EH (cell line): ENCODE data around the gene KCTD16.

Experiments used
- DNase-seq: peaks from one replicate; pipeline ENCODE4 v3.0.0-alpha.2; 2015; ENCODE audit warnings: low read depth

The KCTD16 gene

DNA sequence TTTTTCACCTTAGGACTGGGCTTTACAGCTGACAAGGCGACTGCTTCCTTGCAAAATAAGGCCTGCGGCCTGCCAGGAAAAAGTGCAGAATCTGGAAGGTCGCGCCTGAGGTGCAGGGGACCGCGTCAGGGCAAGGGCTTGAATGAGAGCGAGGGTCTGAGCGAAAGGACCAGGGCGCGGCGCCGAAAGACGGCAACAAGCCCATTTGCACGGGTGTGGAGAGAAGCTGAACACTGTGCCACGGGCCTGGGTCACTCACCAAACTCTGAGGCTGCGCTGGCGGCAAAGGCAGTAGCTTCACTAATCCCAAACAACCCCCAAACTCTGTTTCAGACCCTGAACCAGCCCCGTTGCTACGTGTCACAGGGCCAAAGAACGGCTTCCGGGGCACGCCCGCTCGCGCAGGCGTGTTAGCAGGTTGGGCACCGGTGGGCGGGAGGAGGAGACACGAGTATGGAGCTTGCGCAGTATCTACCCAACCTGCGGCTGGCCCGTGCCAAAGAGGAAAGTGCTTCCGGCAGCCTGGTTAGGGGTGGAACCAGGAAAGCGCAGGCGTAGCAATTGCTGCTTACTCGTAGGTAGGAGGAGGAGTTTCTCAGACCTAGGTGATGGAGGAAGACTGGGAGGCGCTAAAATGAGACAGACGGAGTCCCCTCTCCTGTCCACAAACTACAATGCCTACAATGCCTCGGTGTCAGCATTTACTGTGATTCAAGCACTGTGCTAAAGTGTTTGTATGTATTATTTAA is at the start of gene KCTD16, which contains the start of gene YIPF5:
KCTD16 (plus strand) TSS at position 598 of the 749 bp plus-strand sequence.
YIPF5 (minus strand) TSS at position 384 of the 749 bp plus-strand sequence. CDS start 704 bp downstream, outside the sequence.
- peak; percentile 98 for DNase-seq

DNA sequence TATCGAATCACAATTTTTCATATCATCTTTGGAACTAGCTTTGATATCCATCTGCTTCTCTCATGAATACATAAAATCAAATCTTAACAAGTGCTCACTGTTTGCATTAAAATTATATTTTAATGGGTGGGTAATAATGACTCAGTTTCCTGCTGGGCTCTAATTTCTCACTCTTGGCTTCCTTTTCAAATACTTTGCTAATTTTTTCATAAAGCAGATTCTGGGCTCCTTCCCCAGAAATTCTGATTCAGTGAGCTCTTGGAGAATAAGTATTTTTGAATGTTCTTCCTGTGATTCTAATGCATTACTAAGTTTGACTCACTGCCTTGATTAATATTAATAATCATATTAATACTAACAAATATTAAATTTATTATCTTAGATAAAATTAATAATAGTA is 49.1 kb upstream of the KCTD16 start:
- peak; percentile 21 for DNase-seq

DNA sequence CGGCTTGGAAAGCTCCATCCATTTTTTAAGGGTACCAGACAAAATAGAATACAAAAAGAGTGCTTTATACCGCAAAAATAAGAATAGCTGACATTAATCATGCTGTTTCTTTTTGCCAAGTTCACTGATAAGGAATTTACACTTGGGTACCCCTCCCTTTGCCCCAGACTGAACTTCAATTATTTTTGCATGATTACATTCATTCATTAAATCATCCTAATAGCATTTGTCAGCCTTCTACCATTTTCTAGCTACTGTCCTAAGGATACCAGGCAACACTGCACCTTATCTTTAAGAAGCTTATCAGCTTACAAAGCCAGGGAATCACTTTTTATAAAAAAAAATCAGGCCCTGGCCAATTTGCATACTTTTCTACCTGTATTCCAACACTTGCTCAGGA is 48.6 kb upstream of the KCTD16 start:
- DNase-seq, result no peak

DNA sequence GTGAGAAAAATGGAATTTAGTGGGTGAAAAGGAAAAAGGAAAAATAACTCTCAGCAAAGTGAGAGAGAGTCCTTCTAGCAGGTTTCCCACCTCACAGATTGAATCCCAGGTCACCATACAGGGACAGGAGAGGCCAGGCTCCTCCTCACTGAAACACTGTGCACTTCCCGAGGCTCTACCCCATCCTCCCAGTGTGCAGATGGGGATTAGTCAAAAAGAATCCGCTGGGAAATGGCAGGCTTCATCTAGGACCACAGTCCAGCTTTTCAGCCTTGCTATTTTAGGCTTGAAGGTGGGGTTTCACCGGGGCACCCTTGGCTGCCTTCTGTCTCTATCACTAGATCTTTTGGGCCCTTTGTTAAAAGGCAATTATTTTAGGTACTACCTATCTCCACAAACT is 48.0 kb upstream of the KCTD16 start:
- no peak for DNase-seq

DNA sequence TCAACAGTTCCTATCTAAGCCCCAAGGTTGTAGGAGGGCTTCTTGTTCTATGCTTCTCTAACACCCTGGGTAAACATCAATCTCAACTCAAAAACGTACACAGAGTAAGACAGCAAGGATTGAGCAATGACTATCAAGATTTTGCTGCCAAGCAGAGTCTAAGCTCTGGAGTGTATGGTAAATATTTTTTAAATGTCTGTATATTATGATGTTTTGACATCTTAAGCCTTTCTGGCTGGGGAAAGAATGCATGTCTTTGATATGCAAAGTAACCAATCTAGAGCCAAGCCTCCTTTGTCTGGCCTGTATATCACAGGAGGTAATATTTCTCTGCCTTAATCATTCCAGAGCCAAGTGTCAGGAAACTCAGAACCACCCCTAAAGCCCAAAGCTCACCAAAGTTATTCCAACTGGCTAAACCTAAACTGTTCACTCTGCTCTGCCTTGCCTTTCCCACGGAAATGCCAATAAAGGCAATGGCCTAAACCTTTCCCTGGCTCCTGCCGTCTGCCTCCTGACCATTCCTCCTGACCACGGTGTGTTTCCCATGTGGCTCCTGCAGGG is 45.4 kb upstream of the KCTD16 start:
- DNase-seq, result peak; percentile 13

DNA sequence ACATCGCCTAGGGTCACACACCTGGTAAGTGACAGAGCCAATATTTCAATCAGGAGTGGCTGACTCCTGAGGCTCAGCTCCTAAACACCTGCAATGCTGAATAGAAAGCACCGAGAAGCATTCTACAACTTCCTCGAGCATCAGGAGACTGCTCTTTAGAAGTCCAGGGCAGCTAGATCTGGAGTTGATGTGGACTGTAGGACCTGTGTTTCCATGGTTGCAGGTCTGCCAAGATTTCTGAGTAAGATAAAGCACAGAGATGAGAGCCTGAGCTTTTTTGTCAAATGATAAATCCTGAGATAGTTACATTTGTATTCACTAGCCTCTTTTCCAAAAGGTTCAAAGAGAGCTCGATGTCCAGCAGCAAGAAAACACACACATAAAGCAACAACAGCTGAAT is 44.0 kb upstream of the KCTD16 start:
- DNase-seq, result no peak

DNA sequence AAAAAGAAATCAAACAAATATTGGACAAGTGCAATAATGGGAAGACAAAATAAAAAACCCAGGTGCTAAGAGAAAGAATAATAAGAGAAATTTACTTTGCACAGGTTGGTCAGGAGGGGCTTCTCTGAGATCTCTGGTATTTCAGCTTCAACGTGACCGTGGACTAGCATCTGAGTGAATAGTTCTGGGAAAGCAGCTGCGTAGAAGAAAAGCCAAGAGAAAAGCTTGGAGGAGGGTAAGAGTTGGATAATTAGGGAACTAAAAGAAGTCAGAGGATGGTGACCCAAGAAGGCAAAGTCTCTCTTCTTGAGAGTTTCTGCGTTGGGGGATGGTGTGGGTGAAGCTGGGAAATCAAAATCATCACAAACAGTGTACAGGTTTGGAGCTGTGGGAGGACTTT is 41.8 kb upstream of the KCTD16 start:
- DNase-seq, result no peak

DNA sequence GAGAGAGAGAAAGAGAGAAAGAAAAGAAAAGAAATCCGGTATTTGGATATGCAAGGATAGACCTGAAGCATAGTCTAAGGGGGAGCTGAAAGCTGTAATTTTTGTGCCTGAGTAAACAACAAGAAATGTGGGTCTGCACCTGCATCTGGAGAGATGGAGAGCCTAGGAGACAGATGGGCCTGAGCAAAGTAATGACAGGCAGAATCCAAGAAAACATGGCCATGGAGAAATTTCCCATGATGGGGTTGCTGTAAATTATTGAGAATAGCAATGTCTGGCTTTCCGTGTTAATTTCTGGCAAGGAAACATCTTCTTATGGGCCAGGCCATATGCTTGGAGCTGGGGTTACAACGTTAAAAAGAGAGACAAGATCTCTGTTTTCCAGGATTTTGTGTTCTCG is 40.4 kb upstream of the KCTD16 start:
- no peak for DNase-seq

DNA sequence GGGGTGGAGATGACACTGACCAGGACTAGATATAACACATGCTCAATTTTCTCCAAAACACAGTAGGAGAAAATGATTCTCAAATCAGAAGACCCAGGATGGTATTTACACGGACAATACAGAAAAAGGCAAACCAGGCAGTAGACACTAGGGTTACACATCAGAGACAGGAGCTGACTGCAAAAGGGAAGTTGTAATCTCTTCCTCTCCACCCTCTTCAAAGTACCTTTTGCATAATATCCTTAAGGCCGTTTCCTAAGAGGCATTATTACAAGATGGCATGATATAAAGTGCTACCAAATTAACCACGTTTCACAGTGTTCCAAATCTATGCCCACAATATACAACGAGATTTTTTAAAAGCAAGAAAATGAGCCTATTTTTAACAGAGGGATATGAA is 39.4 kb upstream of the KCTD16 start:
- no peak for DNase-seq

DNA sequence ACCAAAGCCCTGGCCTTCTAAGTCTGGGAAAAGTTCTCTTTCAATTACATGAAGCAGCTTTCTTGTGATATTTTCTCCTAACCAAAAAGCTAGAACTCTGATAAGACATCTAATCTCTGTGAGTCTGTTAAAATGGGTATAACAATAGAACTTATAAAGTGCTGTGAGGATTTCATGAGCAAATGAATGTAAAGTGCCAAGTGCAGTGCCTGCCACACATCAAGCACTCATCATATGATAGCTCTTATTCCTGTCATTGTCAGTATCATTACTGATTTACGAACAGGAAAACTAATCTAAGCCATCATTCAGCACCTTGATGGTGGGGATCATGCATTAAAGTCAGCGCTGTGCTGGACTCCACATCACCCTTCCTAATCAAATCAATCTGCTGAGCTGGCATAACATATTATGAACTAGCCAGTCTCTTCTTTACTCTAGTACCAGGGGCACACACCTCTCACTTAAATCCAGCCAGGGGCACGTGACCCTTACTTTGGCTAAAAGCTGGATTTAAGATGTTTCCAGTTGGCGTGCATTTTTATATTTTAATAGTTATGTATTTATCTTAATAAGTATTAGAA is 37.5 kb upstream of the KCTD16 start:
- no peak for DNase-seq

DNA sequence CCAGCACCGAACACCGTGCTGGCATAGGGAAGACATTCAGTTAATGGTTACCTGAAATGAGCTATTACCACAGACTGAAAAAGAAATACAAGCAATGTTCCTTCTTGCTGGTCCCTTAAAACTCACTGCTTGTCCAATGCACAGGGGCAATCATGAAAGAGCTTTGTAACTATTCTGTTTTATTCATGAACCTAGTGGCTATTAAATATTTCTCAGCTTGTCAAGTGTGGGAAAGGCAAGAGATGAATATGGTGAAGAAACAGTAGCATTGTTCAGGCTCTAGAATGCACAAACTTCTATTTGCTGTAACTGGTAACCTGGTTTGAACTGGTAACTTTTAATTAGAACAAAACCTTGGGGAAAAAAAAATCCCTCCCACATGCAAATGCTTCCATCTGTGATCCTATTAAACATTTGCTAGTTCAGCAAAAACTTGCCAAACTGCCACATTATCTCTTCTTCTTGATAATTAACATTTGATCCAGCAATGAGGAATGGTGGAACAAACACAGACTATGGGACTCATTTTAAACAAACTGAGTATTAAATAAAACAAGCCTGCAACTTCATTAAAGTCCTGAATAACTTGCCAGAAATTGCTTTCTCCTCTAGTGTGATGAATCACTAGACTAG is 36.4 kb upstream of the KCTD16 start:
- DNase-seq, result no peak

DNA sequence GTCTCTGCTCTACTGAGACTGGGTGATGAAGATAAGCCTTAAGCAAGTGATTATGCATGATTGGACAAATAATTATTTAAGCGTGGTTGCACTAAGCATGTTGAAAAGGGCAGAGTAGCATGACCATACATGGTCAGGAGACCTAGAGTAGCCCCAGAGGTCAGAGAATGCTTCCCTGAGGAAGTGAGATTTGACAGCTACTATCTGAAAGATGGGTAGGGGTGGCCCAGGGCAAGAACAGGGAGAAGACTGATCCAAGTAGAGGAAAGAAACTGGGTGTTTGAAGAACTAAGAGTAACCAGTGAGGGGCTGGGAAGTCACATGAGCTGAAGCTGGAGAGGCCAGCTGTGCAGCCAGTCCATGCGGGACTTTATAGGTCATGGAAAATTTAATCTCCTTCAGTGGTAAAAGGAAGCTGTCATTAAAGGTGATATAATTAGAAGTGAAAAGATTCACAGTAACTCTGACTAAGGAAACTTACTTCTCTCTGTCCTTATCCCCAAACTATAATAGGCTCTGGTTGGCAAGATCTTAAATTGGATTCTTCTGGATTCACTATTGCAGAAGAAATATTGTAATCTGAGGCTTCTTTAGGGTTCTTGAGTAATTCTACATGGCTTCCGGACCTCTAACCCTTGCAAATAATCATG is 35.4 kb upstream of the KCTD16 start:
- no peak for DNase-seq

DNA sequence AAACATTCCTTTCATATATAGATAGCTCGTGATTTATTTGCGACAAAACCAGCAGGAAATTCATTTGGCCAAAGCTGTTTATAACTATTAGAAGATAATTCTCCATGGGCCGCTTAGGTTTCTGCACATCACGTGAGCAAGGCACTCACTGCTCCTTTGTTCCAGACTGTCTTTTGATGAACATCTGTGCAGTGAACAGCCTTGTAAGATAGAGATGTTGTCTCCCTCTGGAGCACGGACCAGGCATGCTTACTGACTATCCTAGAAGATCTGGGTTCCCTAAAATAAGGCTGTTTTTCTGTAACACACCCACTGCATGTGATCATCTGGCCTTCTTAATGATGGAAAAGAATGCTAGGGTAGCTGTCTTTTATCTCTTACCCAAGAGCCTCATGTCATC is 31.1 kb upstream of the KCTD16 start:
- peak; percentile 75 for DNase-seq

DNA sequence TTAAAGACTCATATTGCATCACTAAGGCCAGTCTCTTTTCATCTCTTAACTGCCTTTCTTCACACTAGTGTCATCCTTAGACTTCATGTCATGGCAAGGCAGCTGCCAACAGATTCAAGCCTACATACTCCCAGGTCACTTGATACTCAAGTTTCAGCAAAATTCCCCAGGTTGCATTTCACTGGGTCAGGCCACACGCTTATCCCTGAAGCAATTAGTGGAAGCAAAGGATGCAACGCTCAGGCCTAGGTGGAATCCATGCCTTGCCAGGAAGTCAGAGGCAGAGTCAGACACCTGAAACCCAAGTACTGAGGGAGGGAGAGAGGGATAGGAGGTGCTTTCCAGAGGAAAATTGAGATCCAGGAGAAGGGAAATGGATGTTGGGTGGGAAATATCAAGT is 29.1 kb upstream of the KCTD16 start:
- no peak for DNase-seq

DNA sequence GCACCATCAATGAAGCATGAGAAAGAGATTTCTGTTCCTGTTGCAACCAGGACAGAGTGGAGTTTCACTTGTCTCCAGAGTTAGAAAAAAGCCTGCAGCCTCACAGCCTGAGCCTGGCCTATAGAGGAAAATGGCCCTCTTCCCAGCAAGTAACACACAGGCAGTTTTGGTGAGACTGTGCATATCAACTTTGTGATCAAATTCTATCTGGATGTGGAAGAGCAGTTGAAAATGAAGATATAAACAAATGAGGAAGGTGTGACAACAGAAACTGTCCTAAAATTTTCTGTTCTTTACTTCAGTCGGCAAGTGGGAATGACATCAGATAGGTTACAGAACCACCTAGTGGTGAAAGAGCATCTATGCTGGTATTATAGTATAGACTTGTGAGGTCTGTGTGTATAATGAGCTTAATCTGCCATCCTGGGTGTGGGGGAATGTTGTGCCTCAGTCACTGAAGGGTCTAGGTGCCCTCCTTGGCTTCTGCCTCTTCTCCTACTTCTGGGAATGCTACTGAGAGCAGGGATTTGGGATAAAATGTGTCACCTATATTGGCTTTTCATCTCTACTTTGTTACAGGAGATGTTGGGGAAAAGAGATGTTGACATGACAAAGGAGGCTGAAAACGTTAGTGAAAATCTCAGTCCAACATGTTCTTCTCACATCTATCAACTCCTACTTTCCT is 28.4 kb upstream of the KCTD16 start:
- peak; percentile 65 for DNase-seq

DNA sequence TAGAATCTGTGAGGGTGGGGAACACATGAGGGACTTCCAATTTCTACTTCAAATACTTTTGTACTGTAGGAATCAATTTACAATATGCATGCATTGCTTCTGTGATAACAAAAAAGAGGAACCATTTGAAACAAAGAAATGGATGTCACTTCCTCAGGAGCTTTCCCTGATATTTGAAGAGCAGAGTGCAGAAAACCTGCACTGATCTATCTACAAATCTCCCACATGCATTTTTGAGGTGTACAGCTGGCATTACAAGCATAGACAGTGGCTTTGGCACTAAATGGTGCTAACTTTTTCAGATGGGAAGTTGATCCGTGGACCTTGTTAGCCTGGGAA is 27.9 kb upstream of the KCTD16 start:
- no peak for DNase-seq

DNA sequence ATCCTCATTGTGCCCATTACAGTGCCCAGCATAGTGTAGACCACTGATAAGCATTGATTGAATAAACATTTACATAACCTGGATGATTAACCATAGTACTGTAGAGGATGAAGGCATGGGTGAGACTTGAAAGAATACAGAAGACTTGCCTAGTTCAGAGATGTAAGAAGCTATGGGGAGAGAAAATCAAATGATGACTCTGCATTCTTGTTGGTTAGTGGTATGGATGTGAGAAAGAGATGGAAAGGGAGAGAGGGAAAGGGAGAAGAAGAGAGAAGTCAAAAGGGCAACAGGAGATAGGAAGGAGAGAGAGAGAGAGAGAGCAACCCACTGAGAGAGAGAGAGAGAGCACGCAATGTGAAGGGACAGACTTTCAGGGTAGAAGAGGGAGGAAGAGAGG is 27.0 kb upstream of the KCTD16 start:
- no peak for DNase-seq

DNA sequence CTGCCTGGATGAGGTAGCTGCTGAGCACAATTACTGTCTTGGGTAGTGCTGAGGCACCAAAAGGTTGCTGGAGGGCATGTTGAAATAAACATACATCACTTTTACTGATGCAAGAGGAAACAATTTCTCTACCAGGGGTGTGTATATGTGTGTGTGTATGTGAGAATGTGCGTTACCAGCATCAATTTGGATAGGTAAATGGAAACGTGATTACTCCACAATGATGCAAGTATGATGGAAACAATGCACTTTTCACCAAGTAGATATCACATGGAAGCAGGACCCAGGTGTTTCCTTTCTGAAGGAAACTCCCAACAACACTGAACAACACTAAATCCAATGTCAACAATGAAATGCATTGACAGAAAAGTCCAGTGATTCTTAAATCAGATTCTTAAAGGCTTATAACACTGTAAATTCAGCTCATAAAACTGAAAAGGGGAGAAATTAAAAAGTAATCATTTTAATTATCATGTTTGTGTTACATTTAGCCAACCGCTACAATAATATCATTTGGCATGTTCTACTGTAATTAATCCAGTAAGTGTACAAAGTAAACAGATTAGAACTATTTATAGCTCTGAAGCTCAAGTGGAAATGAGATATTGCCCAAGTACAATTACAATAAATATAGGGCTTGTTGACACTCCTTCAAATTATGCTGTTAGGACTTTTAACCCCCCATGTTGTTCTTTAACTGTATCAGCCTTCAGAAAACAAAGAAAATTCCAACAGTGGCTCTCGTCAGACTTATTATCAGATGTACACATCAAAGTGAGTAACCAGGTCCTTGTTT is 25.5 kb upstream of the KCTD16 start:
- no peak for DNase-seq

DNA sequence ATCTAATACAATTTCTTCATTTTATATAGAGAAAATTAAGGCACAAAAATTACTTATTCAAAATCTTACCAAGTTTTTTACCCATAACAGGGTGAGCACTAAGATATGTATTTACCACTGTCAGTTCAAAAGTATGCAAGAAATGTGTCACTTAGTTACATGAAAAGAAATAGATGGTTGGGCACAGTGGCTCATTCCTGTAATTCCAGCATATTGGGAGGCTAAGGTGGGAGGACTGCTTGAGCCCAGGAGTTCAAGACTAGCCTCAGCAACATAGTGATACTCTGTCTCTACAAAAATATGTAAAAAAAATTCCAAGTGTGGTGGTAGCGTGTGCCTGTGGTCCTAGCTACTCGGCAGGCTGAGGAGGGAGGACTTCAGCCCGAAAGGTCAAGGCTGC is 19.6 kb upstream of the KCTD16 start:
- peak; percentile 69 for DNase-seq

DNA sequence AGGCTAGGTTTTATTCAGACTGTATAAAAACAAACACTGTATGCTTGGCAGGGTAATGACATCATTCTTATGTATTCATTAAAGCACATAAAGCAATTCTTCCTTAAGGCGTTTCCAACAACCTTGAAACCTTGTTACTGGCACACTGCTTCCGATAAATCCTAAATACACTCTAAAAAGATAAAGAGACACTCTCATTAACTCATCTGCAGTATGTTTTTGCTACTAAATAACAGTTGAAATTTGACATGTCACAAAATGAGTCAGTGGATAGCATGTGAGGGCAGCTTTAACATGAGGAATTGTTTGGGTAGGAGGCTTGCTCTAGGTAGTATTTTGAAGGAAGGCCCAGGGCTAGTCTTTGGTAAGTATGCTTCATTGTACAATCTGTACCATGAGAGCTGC is 13.9 kb upstream of the KCTD16 start:
- no peak for DNase-seq

DNA sequence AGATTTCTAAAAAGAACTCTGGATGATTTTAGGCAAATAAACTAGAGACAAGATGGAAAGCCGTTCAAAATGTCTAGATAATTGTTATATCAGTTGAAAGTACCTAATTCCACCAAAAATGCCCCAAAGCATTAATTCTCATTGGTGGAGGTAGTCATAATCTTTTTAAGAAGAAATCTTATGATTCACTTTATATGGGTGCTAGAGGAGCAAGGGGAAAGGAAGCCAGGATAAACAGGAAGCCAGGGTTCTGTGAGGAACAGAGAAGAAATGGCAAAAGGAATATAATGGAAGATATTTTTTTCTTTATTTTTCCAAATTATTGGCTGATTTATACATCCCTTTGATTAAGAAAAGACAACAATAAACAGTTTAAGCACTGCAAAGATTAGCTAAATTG is 8.0 kb upstream of the KCTD16 start:
- peak; percentile 33 for DNase-seq
